NT2/D1 (cell line): Measurements from ENCODE around the gene TSPAN32.

Experiments
- DNase-seq: peaks from one replicate; pipeline ENCODE4 v3.0.0-alpha.2; 2011; ENCODE audit warnings: low read depth, low spot score
- H3K27me3 ChIP-seq: 2 replicates; pipeline ENCODE4 v1.6.0; 2011; ENCODE audit warnings: mild to moderate bottlenecking; ENCODE audit not compliant: insufficient read length, insufficient read depth
- H3K36me3 ChIP-seq: 2 replicates; pipeline ENCODE4 v1.6.1; 2011; ENCODE audit warnings: mild to moderate bottlenecking, low read length, mixed read lengths; ENCODE audit not compliant: insufficient read depth, insufficient read length
- H3K4me1 ChIP-seq: 2 replicates; pipeline ENCODE4 v1.5.1; 2011; ENCODE audit not compliant: insufficient read depth, insufficient read length
- H3K4me3 ChIP-seq: 2 replicates; pipeline ENCODE4 v1.5.1; 2011; ENCODE audit warnings: low read depth; ENCODE audit not compliant: insufficient read length
- H3K9ac ChIP-seq: 2 replicates; pipeline ENCODE4 v1.6.0; 2011; ENCODE audit warnings: low read depth; ENCODE audit not compliant: insufficient read length
- H3K9me3 ChIP-seq: 2 replicates; pipeline ENCODE4 v1.5.1; 2011; ENCODE audit warnings: mild to moderate bottlenecking, low read length; ENCODE audit not compliant: insufficient read depth
- SUZ12 ChIP-seq: IDR thresholded peaks from 2 replicates; pipeline ENCODE4 v1.6.1; 2011; ENCODE audit not compliant: insufficient read length, insufficient read depth; ENCODE audit errors: extremely low read depth
- YY1 ChIP-seq: IDR thresholded peaks from 2 replicates; pipeline ENCODE4 v1.6.1; 2011; ENCODE audit not compliant: insufficient read length, insufficient read depth
- ZNF274 ChIP-seq: IDR thresholded peaks from 2 replicates; pipeline ENCODE4 v1.6.1; 2011; ENCODE audit warnings: mild to moderate bottlenecking, low read depth, low read length

Gene TSPAN32

DNA sequence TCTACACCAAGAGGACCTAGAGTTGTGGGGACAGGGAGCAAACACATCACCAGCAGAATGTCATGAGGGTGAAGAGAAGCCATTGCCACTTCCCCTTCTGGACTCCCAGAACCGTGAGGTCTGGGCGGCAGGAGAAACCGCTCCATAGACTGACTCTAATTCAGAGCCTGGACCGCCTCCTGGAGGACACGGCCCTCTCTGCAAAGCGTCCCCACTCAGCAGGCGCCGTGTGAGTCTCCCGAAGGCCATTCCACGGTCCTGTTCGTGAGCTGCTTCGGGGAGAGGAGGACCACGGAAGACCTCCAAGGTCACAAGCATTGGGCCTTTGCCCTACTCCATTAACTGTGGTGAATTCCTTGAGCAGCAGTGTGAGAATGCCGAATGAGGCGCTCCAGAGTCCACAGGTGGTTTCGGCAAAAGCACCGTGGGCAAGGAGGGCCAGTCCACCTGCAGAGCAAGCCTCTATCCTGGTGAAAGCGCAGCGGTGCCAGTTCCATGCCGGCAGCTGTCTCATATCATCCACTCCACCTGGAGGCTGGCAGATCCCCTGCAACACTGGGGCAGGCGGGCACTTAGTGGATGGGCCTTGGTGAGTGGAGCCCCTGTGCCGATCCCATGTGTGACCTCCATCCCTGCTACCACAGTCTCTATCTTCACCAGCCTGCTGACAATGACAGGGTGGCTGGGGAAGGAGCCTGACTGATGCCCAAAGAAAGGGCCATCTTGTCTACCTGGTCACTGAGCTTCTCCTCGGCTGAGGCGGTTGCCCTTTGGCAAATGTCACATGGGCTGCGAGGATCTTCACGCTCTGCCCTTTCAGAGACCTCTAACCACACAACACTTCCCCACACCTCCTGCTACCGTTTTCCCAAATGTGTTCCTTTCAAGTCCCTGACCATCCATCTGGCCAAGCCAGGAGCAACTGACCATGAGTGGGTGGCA, 7.6 kb upstream of the TSPAN32 start:
- TF ChIP-seq ZNF274 (no peak), SUZ12 (no peak), YY1 (no peak)

DNA sequence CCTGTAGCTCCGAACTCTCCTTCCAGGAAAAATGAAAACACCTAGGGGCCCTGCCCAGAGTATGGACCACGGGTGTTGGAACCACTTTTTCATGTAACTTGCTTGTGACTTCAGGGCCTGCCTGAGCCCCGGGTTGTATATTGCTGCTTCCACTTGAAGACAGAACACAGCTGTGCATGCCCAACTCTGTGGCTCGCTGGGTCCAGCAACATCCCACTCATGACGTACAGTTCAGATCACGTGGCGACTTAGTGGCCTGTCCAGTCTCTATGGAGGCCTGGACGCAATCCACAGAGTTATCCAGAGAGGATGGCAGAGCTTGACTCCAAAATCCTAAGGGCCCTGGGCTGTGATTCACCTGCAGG, 6.9 kb upstream of the TSPAN32 start:
- peaks cover 12% of the 10 kb centered on the region for H3K4me1 ChIP-seq
- H3K9ac ChIP-seq, result no peak overlapping the region
- peaks cover 4% of the 10 kb centered on the region for H3K27me3 ChIP-seq
- no peaks in the 10 kb centered on the region for H3K36me3 ChIP-seq
- H3K9me3 ChIP-seq, result no peaks in the 10 kb centered on the region
- TF ChIP-seq SUZ12 (no peak), YY1 (no peak), ZNF274 (no peak)
- no peak overlapping the region for H3K4me3 ChIP-seq
- DNase-seq, result no peak

More for the DNA sequence above, 7.6 kb upstream of the TSPAN32 start:
- Histone ChIP-seq H3K9ac (no peak overlapping the region), H3K36me3 (no peaks in the 10 kb centered on the region), H3K4me1 (peaks cover 13% of the 10 kb centered on the region), H3K27me3 (peaks cover 4% of the 10 kb centered on the region), H3K4me3 (no peak overlapping the region), H3K9me3 (no peaks in the 10 kb centered on the region)
- DNase-seq, result no peak

DNA sequence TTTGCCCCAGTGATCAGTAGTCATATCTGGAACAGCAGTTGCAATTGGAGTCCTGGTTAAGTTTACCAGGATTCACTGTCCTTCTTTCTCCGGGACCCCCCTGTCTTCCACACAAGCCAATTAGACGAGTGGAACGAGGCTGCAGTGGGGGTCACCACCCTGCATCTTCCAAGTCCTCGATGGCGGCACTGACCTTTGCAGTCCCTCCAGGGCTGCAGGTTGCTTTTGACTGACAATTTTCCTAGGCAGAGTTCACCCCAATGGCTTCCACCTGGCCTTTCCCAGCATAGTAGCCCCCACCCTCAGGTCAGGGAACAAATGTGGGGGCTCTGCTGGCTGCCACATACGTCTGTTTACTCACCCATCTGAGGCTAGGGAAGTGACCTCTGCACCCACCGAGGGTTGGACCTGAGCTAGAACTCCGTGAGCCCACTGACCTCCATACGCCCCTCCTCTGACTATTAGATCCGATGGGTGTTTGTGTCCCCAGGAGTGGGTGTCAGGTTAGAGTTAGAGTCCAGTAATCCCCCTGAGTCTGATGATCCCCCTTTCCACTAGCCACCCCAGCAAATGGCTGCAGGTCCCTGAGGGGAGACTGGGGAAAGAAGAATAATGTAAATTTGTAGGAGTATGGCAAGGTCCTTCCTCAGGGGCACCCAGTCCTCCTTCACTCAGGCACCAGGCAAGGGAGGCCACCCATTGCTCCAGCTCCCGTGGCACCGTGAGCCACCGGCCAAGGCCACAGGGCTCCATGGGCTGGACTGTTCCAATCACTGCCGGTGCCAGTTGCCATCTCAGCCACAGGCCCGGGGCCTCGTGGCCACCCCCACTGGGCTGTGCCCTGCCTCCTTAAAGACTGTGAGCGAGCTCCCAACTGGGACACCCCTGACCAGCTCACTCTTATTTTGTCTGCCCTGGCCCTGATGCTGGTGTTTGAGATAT, 5.6 kb upstream of the TSPAN32 start:
- H3K4me1 ChIP-seq, result peaks cover 5% of the 10 kb centered on the region
- no peak for DNase-seq
- H3K27me3 ChIP-seq, result peaks cover 4% of the 10 kb centered on the region
- no peaks in the 10 kb centered on the region for H3K9me3 ChIP-seq
- TF ChIP-seq YY1 (no peak), SUZ12 (no peak), ZNF274 (no peak)
- no peaks in the 10 kb centered on the region for H3K36me3 ChIP-seq
- H3K4me3 ChIP-seq, result no peak overlapping the region
- H3K9ac ChIP-seq, result no peak overlapping the region

DNA sequence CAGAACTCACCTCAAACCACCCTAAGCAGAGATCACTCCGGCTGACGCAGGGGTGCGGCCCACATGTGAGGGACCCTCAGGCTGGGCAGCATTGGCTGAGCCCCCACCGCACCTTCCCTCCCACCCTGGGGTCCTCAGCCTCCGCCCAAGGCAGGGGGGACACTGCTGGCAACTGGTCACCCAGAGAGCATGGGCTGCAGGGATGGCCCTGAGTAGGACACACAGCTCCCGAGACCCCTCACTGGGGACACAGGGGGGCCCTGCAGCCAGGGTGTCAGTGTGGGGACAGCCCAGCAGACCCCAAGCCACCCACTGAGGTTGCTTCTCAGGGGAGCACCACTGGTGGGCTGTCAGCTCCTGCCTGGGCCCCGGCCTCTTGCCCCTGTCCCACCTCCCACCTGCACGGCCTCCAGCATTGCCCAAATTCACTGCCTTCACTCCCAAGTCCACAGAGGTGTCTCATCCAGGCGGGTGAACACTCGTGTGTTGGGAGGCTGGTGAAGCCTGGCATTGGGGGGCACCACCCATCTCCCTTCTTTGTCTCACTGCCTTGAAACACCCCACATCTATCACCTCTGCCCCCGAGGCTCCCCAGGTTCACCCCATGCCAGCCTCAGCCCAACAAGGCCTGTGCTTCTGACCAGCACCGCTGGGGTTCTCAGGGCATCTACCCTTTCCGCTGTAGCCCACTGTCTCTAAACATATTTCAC, 4.7 kb upstream of the TSPAN32 start:
- Histone ChIP-seq H3K36me3 (no peaks in the 10 kb centered on the region), H3K9ac (no peak overlapping the region), H3K27me3 (peaks cover 4% of the 10 kb centered on the region), H3K4me1 (peaks cover 5% of the 10 kb centered on the region), H3K9me3 (no peaks in the 10 kb centered on the region), H3K4me3 (no peak overlapping the region)
- DNase-seq, result no peak
- TF ChIP-seq SUZ12 (no peak), YY1 (no peak), ZNF274 (no peak)

DNA sequence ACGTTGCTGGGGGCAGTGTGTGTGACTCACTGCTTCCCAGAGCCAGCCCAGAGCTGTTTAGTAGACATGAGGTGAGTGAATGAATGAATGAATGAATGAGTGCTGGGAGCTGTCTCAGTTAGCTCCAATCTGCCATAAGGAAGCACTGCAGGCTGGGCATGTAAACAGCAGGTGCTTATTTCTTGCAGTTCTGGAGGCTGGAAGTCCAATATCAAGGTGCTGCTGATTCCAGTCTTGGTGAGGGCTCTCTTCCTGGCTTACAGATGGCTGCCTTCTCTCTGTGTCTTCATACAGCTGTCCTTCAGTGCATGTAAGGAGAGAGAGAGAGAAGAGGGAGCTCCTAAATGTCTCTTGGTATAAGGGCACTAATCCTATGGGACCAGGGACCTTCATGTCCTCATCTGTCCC, 4.2 kb upstream of the TSPAN32 start:
- no peak overlapping the region for H3K9ac ChIP-seq
- TF ChIP-seq SUZ12 (no peak), YY1 (no peak), ZNF274 (no peak)
- DNase-seq, result no peak
- H3K27me3 ChIP-seq, result peaks cover 4% of the 10 kb centered on the region
- no peaks in the 10 kb centered on the region for H3K9me3 ChIP-seq
- no peak overlapping the region for H3K4me3 ChIP-seq
- peaks cover 10% of the 10 kb centered on the region for H3K4me1 ChIP-seq
- H3K36me3 ChIP-seq, result no peaks in the 10 kb centered on the region

DNA sequence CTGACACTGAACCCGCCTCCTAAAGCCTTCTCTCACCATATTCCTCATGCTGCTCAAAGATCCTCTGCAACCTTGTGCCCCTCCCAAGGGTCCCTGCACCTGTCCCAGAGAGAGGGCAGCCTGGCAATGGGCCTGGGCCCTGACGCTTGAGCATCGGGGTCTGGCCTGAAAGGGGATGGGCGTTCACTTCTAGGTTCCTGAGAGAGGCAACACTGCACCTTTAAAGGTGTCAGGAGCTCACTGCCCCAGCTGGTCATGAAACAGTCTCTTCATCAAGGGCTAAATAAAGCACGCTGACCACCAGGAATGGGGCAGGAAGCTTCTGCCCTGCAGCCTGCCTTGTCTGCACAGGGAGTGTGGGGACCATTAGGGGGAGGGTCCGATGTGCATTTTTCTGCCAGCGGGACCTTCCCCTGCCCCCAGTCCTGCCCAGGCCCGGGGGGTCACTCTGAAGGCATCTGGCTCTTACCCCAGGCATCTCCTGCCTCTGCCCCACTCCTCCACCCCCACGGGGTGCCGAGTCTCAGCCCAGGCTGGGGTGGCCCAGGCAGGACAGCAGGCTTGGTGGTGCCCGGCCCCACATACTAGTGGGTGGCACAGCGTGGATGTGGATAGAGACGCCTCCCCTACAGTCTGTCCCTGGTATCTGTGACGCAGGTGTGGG, 3.5 kb upstream of the TSPAN32 start:
- DNase-seq, result no peak
- Histone ChIP-seq H3K4me3 (no peak overlapping the region), H3K27me3 (peaks cover 4% of the 10 kb centered on the region), H3K9ac (no peak overlapping the region), H3K4me1 (peaks cover 12% of the 10 kb centered on the region), H3K9me3 (no peaks in the 10 kb centered on the region), H3K36me3 (no peaks in the 10 kb centered on the region)
- TF ChIP-seq YY1, result no peak
- TF ChIP-seq ZNF274, result no peak
- no peak for TF ChIP-seq SUZ12
